DMS114 treated with DMSO at 0.1 percent for 48 hours (cell line): ENCODE measurements around the gene ATP2B2.

Source experiments
- DNase-seq: peaks from one replicate; lab custom pipeline; 2025; ENCODE audit not compliant: unreplicated experiment; lab: John Stamatoyannopoulos, UW

ATP2B2 gene

DNA sequence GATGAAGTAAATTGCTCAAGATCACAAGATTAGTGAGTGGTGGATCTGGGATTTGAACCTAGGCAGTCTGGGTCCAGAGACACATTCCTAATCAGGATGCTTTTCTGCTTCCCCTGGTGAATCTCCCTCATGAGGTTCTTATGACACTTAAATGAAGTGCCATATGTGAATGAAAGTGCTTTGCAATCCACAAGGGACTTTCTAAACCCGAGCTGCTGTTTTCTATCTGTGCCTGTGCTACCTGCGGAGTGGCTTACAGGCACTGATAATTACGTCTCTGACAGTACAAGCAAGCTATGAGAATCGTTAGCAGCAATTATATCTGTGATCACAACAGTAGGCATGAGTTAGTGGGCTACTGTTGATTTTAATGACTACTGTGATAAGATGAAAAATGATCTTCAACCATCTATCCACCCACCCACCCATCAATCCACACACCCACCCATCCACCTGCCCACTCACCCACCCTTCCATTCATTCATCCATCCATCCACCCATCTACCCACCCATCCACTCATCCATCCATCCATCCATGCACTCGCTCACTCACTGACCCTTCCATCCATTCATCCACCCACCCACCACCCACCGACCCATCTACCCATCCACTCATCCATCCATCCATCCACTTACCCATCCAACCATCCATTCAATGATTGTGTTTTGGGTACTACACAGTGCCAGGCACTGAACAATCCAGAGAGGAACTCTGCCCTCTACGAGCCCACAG, 51.8 kb downstream of the ATP2B2 start:
- DNase-seq = no peak

GRCh38 chr3:10450494-10451440, 54.6 kb downstream of the ATP2B2 start:
- DNase-seq = no peak

- DNase-seq = no peak
Observed at GRCh38 chr3:10449436-10449835, 56.0 kb downstream of the ATP2B2 start.

DNA sequence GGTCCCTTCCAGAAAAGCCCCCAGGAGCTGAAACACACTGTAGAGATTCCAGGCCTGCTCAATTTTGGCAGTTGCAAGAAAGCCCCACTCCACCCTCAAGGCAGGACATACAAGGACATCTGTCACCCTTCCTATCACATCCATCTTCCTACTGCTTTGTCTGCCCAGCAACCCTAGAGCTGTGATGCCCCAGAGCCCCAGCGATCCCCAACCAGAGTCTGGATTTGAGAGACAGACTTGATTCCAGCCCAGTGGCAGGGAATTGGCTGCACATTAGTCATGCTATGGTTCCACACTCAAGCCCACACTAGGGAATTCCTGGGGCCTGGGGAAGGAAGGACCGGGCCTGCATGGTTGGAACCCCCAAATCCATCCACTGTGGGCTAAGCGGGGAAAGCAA, 56.8 kb downstream of the ATP2B2 start:
- no peak for DNase-seq

DNA sequence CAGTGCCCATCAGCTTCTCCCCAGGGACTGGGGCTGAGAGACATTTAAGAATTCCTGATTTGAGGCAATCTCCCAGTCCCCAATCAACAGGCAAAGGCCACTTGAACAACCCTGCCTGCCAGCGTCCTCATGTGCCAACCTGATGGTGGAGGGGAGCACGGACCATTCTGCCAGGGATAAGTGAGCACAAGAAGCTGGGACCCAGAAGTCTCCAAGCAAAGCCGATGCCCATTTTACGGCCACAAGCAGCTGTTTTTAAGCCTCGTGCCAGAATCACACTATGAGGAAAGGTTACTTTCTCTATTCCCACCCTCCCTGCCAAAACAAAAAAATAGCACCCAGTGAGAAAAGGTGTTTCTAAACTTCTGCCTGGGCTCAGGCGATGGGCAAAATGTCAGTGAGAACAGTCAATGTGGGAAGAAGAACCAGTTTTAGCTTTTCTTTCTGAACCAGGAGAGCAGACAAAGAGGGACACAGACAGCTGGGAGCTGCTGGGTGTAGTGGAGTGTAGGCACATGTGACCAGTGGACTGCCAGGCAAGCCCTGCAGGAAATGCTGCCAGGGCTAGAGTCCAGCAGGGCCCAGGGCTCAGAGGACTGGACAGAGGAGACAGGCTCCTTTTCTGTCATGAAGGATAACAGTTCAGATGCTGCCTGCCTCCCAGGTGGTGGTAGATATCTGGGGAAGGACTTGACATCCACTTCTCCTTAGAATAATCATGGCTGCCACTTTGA, 57.7 kb downstream of the ATP2B2 start:
- no peak for DNase-seq

DNA sequence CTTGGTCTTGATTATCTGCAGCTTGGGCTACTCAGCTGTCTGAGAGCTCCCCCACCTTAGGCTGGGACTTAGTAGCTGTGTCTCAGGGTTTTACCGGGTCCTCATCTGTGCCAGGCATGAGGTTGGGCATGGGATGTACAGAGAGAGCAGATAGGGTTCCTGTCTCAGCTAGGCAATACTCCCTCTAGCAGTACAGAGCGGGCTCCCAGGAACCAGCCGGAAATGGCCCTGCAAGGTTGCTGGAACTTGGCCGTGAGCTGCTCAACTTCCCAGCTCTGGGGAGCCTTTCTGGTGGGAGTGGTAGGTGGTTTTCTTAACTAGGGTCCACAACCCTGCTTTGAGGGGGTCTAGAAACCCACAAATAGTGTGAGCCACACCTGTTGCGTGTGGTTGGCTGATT, 58.3 kb downstream of the ATP2B2 start:
- no peak for DNase-seq

- DNase-seq = no peak
Observed at GRCh38 chr3:10445561-10446175, 59.7 kb downstream of the ATP2B2 start.

- DNase-seq = no peak
Observed at GRCh38 chr3:10444511-10444910, 60.9 kb downstream of the ATP2B2 start.

- DNase-seq = no peak
Observed at GRCh38 chr3:10444110-10444429, 61.3 kb downstream of the ATP2B2 start.

GRCh38 chr3:10443272-10444109, 61.9 kb downstream of the ATP2B2 start:
- no peak for DNase-seq

DNA sequence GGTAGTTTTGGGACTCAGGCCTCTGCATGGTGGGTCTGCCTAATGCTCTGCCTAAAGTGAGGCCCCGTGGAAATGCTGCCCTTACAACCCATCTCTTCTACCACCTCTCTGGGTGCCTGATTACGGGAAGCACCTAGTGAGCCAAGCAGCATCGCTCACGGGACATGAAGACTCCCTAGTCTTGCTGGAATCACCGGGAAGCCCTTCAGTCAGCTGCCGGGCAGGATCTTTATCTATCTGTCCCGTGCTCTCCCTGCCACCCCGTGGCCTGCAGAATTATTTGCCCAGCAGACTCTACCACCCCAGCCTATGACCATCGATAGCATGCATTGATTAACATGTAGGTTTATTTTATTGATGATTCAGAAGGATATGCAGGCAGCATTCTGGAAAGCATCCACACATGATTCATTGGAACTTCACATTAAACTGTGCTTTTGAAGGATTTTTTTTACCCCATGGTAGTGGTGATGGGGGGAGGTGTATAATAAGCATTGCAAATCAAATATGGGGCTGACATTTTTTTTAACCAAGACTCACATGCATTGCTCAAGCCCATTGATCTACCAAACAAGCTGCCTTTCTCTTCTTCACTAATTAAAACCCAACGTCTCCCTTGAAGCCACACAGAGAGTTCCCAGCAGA, 63.1 kb downstream of the ATP2B2 start:
- no peak for DNase-seq

DNA sequence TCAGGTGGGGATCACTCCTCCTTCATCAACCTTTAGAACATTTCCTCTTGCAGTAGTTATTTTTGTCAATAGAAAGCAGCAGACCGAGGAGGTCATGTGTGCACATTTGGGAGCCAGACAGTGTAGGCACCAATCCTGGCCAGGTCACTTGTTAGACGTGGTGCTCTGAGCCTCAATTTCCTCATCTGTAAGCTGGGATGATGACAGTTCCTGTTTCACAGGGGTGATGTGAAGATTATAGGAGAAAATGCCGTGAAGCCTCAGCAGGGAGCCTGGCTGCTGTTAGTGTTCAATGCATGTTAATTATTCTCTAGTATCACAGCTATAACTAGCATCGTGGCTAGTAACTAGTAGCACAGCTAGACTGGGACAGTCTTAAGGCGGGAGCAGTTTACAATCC, 64.7 kb downstream of the ATP2B2 start:
- DNase-seq = no peak

- DNase-seq = no peak
Observed at GRCh38 chr3:10438902-10439610, 66.3 kb downstream of the ATP2B2 start.

DNA sequence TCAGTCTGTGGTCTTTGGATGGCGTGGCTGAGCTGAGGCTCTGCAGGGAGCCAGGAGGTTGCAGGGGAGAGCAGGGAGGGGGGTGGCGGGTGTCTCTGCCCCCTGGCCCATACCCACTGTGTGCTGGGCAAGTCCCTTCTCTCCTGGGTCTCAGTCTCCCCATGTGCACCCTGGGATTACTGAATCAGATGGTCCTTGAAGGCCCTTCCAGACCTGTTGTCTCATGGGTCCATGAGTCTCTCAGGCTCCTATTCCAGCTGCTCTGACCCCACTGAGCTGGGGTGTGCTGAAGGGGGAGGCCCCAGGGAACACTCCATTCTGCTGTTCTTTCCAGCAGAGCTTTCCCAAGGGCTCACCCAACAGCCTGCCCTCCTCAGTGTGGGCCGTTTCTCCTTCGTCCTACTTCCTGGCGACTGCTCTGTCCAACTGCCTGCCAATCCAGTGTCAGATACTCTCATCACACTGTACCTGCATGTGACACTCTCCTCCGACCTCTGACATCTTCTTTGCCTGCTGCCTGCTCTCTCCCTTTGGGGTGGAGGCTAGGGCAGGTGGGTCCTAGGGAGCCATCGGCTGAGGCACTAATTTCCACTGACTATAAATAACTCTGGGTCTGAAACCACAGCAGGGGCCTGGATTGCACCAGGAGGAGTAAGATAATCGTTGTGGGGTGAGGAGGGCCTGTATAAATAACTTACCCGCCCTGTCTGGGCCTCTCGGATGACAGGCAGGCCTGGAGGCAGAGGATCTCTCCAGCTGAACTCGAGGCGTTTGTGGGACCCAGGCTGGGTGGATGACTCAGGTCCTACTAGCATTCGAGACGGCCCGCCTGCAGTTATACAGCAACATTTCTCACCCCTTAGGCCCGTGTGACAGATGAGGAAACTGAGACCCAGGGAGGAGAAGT, 67.1 kb downstream of the ATP2B2 start:
- no peak for DNase-seq

- DNase-seq = no peak
Observed at GRCh38 chr3:10437272-10437994, 68.0 kb downstream of the ATP2B2 start.

- DNase-seq = no peak
Observed at GRCh38 chr3:10435850-10436249, 69.5 kb downstream of the ATP2B2 start.

DNA sequence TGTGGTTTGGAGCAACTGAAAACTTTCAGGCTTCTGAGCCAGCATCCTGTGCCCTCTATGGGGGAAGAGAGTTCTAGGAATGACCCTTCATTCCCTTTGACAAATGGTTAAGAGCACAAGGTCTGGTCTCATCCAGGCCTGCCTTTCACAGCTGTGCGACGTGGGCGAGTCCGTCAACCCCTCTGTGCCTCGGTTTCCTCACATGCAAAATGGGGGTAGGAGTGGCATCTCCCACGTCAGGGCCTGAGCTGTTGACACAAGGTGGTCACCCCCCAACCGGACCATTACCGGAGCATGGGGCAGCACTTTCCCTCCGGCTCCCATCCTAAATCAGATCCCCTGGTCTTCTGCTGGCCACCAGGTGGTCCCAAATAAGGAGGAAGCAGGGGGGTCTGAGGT, 70.4 kb downstream of the ATP2B2 start:
- no peak for DNase-seq
